GM23338 (cell line): Measurements from ENCODE around the gene DIRAS2. TPM values are rescaled to one million over a fixed set of nuclear protein-coding genes. Genes with fewer than 3 reads are reported as not detected.

ENCODE experiments used
- ATAC-seq: fragments of 200-7000 bp; cut with Tn5 transposase; 3 replicates; pipeline ENCODE4 v1.9.1; 2020
- DNase-seq: peaks from one replicate; pipeline ENCODE4 v3.0.0-alpha.2; 2015; ENCODE audit warnings: low spot score
- H2AFZ ChIP-seq: fragments of 200-600 bp; sonication (generic); 2 replicates; pipeline ENCODE4 v1.8.0; 2016; ENCODE audit warnings: antibody characterized with exemption, mild to moderate bottlenecking, moderate library complexity
- H3F3A ChIP-seq: fragments of 200-600 bp; sonication (generic); replicated peaks from 2 replicates; pipeline ENCODE4 v1.8.0; 2017; ENCODE audit warnings: antibody characterized with exemption, mixed run types, low read depth
- H3K27ac ChIP-seq: fragments of 200-600 bp; sonication (generic); 2 replicates; pipeline ENCODE4 v1.6.1; 2016; ENCODE audit warnings: low read depth
- H3K27me3 ChIP-seq: fragments of 200-600 bp; sonication (generic); 2 replicates; pipeline ENCODE4 v1.8.0; 2016; ENCODE audit warnings: mild to moderate bottlenecking, mixed run types, moderate library complexity; ENCODE audit not compliant: insufficient read depth
- H3K36me3 ChIP-seq: fragments of 200-600 bp; sonication (generic); 2 replicates; pipeline ENCODE4 v1.8.0; 2016; ENCODE audit warnings: mild to moderate bottlenecking; ENCODE audit not compliant: insufficient read depth
- H3K4me1 ChIP-seq: fragments of 200-600 bp; sonication (generic); 2 replicates; pipeline ENCODE4 v1.8.0; 2016; ENCODE audit warnings: mild to moderate bottlenecking, moderate library complexity; ENCODE audit not compliant: insufficient read depth
- H3K4me2 ChIP-seq: fragments of 200-600 bp; sonication (generic); 2 replicates; pipeline ENCODE4 v1.7.1; 2017; ENCODE audit warnings: mixed run types
- H3K4me3 ChIP-seq: fragments of 200-600 bp; sonication (generic); 2 replicates; pipeline ENCODE4 v1.6.1; 2016; ENCODE audit warnings: mixed run types
- H3K79me2 ChIP-seq: fragments of 200-600 bp; sonication (generic); replicated peaks from 2 replicates; pipeline ENCODE4 v1.8.0; 2017; ENCODE audit warnings: mild to moderate bottlenecking; ENCODE audit not compliant: insufficient read depth
- H3K9me2 ChIP-seq: fragments of 200-600 bp; sonication (generic); 2 replicates; pipeline ENCODE4 v1.8.0; 2017; ENCODE audit not compliant: insufficient read depth
- H4K20me1 ChIP-seq: fragments of 200-600 bp; sonication (generic); replicated peaks from 2 replicates; pipeline ENCODE4 v1.8.0; 2017; ENCODE audit warnings: mild to moderate bottlenecking; ENCODE audit not compliant: insufficient read depth
- H3K27ac Mint-ChIP-seq: 2 replicates; pipeline ENCODE4 v1.8.0; 2020; ENCODE audit warnings: inconsistent platforms, mild to moderate bottlenecking, moderate library complexity, mixed read lengths
- H3K27me3 Mint-ChIP-seq: 3 replicates; pipeline ENCODE4 v1.8.0; 2022; ENCODE audit warnings: low read depth, mild to moderate bottlenecking, moderate library complexity, mixed read lengths, inconsistent platforms; ENCODE audit not compliant: insufficient read depth, poor library complexity
- H3K36me3 Mint-ChIP-seq: 3 replicates; pipeline ENCODE4 v1.8.0; 2021; ENCODE audit warnings: low read depth, mild to moderate bottlenecking, inconsistent platforms, moderate library complexity, mixed read lengths
- H3K4me1 Mint-ChIP-seq: 3 replicates; pipeline ENCODE4 v1.8.0; 2020; ENCODE audit warnings: mild to moderate bottlenecking, inconsistent platforms, mixed read lengths
- H3K4me3 Mint-ChIP-seq: 3 replicates; pipeline ENCODE4 v1.8.0; 2021; ENCODE audit warnings: moderate library complexity, mild to moderate bottlenecking, inconsistent platforms, mixed read lengths
- H3K9me3 Mint-ChIP-seq: 3 replicates; pipeline ENCODE4 v1.8.0; 2020; ENCODE audit warnings: moderate library complexity, mild to moderate bottlenecking, inconsistent platforms, mixed read lengths
- CREB1 ChIP-seq: fragments of 250-450 bp; sonication (Bioruptor Pico); IDR thresholded peaks from 2 replicates; pipeline ENCODE4 v1.5.0; 2020; ENCODE audit warnings: low read depth, mild to moderate bottlenecking, moderate library complexity
- EZH2 ChIP-seq: fragments of 200-600 bp; sonication (generic); IDR thresholded peaks from one replicate; pipeline ENCODE4 v1.8.0; 2017; ENCODE audit warnings: antibody characterized with exemption, mild to moderate bottlenecking, low read depth; ENCODE audit not compliant: unreplicated experiment
- EZH2phosphoT487 ChIP-seq: fragments of 200-600 bp; sonication (generic); IDR thresholded peaks from one replicate; pipeline ENCODE4 v1.8.1; 2018; ENCODE audit warnings: antibody characterized with exemption; ENCODE audit not compliant: unreplicated experiment
- JUNB ChIP-seq: IDR thresholded peaks from one replicate; pipeline ENCODE4 v1.6.1; 2016; ENCODE audit warnings: antibody characterized with exemption; ENCODE audit not compliant: unreplicated experiment
- NANOG ChIP-seq: IDR thresholded peaks from 2 replicates; pipeline ENCODE4 v1.6.1; 2016; ENCODE audit warnings: antibody characterized with exemption, borderline replicate concordance
- POLR2AphosphoS5 ChIP-seq: IDR thresholded peaks from 2 replicates; pipeline ENCODE4 v1.6.1; 2016; ENCODE audit warnings: antibody characterized with exemption, low read depth
- STAT1 ChIP-seq: IDR thresholded peaks from one replicate; pipeline ENCODE4 v1.6.1; 2016; ENCODE audit warnings: antibody characterized with exemption; ENCODE audit not compliant: unreplicated experiment
- ZNF114 ChIP-seq: fragments of 250-450 bp; sonication (Bioruptor Pico); IDR thresholded peaks from 2 replicates; pipeline ENCODE4 v1.5.0; 2020; ENCODE audit warnings: mild to moderate bottlenecking, moderate library complexity
- ZNF331 ChIP-seq: fragments of 250-450 bp; sonication (Bioruptor Pico); IDR thresholded peaks from 2 replicates; pipeline ENCODE4 v1.5.0; 2020; ENCODE audit warnings: low read depth, mild to moderate bottlenecking, moderate library complexity
- polyA plus RNA-seq: library from polyadenylated mRNA; unstranded; fragments of >200 nt; fragmentation: Nextera tagmentation; extraction: Ambion mirVana; gene quantifications from 2 replicates; pipeline ENCODE4 v1.2.1, GENCODE V29; 2016
- total RNA-seq: library from RNA; depleted of rRNA; stranded (reverse); fragments of >200 nt; shearing (Covaris generic); gene quantifications from 2 replicates; pipeline ENCODE4 v1.2.3, GENCODE V29; 2014
- TF ChIP-seq, protein P1 (sequence below): IDR thresholded peaks from one replicate; pipeline ENCODE4 v1.6.1; 2018; ENCODE audit warnings: antibody characterized with exemption; ENCODE audit not compliant: unreplicated experiment
- TF ChIP-seq, protein P2 (sequence below): IDR thresholded peaks from 2 replicates; pipeline ENCODE4 v1.6.1; 2016; ENCODE audit warnings: antibody characterized with exemption
- TF ChIP-seq, protein P3 (sequence below), 2 experiments: fragments of 200-600 bp in 1 of 2; sonication (generic) in 1 of 2; conservative IDR thresholded peaks; 2 replicates each; pipeline versions ENCODE4 v1.5.1 to v1.6.1; 2016 to 2017; ENCODE audit warnings: antibody characterized with exemption in 2 of 2, low read depth in 2 of 2, mild to moderate bottlenecking in 2 of 2, moderate library complexity in 1 of 2
- TF ChIP-seq, protein P4 (sequence below): fragments of 250-450 bp; sonication (Bioruptor Pico); IDR thresholded peaks from 2 replicates; pipeline ENCODE4 v1.5.0; 2020; ENCODE audit warnings: mild to moderate bottlenecking, moderate library complexity

DIRAS2 gene
- total and polyA plus RNA-seq, 2 experiments from 2014 or later: 0.13 to 0.28 TPM

DNA sequence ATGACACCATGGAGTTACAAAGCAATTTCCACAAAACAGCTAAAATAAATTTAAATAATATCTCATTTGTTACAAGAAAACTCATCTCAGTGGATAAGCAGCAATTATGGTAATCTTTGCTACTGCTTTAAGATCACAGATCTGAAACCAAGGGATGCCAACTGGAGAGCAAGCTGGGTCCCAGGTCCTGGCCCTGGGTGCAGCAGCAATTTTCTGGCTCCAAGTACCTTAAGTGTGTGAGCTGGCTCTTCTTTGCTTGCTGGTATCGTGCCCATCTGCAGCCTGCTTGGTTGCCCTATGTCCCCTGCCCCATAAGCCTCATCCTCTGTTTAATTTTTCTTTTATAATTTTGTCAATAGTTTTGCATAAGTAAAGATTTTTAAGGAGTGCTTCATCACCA, 41.5 kb upstream of the DIRAS2 start:
- peaks cover 21% of the 10 kb centered on the region for H3K9me3 Mint-ChIP-seq
- ATAC-seq: no peak

More for the DNA sequence above, 41.5 kb upstream of the DIRAS2 start:
- Histone ChIP-seq H3K79me2 (no peaks in the 10 kb centered on the region), H3K9me2 (0 out of 2 replicates have a peak, but pooled peaks cover 4% of the 10 kb centered on the region), H2AFZ (no peak overlapping the region), H3F3A (no peaks in the 10 kb centered on the region), H3K4me3 (no peak overlapping the region), H3K36me3 (no peaks in the 10 kb centered on the region), H3K4me2 (no peak overlapping the region), H3K4me1 (no peaks in the 10 kb centered on the region), H4K20me1 (no peaks in the 10 kb centered on the region), H3K27me3 (no peaks in the 10 kb centered on the region), H3K27ac (no peak overlapping the region)
- no peak overlapping the region for H3K4me3 Mint-ChIP-seq
- no peaks in the 10 kb centered on the region; the same call in 2 of the 3 replicates for H3K36me3 Mint-ChIP-seq
- no peak overlapping the region for H3K27ac Mint-ChIP-seq
- no peak for TF ChIP-seq ZNF114 (CRISPR knock-in tag)
- TF ChIP-seq, protein P1, sequence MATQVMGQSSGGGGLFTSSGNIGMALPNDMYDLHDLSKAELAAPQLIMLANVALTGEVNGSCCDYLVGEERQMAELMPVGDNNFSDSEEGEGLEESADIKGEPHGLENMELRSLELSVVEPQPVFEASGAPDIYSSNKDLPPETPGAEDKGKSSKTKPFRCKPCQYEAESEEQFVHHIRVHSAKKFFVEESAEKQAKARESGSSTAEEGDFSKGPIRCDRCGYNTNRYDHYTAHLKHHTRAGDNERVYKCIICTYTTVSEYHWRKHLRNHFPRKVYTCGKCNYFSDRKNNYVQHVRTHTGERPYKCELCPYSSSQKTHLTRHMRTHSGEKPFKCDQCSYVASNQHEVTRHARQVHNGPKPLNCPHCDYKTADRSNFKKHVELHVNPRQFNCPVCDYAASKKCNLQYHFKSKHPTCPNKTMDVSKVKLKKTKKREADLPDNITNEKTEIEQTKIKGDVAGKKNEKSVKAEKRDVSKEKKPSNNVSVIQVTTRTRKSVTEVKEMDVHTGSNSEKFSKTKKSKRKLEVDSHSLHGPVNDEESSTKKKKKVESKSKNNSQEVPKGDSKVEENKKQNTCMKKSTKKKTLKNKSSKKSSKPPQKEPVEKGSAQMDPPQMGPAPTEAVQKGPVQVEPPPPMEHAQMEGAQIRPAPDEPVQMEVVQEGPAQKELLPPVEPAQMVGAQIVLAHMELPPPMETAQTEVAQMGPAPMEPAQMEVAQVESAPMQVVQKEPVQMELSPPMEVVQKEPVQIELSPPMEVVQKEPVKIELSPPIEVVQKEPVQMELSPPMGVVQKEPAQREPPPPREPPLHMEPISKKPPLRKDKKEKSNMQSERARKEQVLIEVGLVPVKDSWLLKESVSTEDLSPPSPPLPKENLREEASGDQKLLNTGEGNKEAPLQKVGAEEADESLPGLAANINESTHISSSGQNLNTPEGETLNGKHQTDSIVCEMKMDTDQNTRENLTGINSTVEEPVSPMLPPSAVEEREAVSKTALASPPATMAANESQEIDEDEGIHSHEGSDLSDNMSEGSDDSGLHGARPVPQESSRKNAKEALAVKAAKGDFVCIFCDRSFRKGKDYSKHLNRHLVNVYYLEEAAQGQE: no peak
- no peak for TF ChIP-seq JUNB
- no peak for TF ChIP-seq ZNF331 (CRISPR knock-in tag)
- no peak for TF ChIP-seq STAT1
- TF ChIP-seq POLR2AphosphoS5: no peak
- TF ChIP-seq, protein P2, sequence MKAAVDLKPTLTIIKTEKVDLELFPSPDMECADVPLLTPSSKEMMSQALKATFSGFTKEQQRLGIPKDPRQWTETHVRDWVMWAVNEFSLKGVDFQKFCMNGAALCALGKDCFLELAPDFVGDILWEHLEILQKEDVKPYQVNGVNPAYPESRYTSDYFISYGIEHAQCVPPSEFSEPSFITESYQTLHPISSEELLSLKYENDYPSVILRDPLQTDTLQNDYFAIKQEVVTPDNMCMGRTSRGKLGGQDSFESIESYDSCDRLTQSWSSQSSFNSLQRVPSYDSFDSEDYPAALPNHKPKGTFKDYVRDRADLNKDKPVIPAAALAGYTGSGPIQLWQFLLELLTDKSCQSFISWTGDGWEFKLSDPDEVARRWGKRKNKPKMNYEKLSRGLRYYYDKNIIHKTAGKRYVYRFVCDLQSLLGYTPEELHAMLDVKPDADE: no peak
- TF ChIP-seq CREB1 (CRISPR knock-in tag): no peak
- no peak for TF ChIP-seq EZH2
- TF ChIP-seq, protein P3, sequence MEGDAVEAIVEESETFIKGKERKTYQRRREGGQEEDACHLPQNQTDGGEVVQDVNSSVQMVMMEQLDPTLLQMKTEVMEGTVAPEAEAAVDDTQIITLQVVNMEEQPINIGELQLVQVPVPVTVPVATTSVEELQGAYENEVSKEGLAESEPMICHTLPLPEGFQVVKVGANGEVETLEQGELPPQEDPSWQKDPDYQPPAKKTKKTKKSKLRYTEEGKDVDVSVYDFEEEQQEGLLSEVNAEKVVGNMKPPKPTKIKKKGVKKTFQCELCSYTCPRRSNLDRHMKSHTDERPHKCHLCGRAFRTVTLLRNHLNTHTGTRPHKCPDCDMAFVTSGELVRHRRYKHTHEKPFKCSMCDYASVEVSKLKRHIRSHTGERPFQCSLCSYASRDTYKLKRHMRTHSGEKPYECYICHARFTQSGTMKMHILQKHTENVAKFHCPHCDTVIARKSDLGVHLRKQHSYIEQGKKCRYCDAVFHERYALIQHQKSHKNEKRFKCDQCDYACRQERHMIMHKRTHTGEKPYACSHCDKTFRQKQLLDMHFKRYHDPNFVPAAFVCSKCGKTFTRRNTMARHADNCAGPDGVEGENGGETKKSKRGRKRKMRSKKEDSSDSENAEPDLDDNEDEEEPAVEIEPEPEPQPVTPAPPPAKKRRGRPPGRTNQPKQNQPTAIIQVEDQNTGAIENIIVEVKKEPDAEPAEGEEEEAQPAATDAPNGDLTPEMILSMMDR (conservative IDR thresholded peaks at IDR 0.05; ENCODE audit: low read depth in 2 of 2): no peak
- TF ChIP-seq EZH2phosphoT487: no peak
- no peak for TF ChIP-seq NANOG
- TF ChIP-seq, protein P4, sequence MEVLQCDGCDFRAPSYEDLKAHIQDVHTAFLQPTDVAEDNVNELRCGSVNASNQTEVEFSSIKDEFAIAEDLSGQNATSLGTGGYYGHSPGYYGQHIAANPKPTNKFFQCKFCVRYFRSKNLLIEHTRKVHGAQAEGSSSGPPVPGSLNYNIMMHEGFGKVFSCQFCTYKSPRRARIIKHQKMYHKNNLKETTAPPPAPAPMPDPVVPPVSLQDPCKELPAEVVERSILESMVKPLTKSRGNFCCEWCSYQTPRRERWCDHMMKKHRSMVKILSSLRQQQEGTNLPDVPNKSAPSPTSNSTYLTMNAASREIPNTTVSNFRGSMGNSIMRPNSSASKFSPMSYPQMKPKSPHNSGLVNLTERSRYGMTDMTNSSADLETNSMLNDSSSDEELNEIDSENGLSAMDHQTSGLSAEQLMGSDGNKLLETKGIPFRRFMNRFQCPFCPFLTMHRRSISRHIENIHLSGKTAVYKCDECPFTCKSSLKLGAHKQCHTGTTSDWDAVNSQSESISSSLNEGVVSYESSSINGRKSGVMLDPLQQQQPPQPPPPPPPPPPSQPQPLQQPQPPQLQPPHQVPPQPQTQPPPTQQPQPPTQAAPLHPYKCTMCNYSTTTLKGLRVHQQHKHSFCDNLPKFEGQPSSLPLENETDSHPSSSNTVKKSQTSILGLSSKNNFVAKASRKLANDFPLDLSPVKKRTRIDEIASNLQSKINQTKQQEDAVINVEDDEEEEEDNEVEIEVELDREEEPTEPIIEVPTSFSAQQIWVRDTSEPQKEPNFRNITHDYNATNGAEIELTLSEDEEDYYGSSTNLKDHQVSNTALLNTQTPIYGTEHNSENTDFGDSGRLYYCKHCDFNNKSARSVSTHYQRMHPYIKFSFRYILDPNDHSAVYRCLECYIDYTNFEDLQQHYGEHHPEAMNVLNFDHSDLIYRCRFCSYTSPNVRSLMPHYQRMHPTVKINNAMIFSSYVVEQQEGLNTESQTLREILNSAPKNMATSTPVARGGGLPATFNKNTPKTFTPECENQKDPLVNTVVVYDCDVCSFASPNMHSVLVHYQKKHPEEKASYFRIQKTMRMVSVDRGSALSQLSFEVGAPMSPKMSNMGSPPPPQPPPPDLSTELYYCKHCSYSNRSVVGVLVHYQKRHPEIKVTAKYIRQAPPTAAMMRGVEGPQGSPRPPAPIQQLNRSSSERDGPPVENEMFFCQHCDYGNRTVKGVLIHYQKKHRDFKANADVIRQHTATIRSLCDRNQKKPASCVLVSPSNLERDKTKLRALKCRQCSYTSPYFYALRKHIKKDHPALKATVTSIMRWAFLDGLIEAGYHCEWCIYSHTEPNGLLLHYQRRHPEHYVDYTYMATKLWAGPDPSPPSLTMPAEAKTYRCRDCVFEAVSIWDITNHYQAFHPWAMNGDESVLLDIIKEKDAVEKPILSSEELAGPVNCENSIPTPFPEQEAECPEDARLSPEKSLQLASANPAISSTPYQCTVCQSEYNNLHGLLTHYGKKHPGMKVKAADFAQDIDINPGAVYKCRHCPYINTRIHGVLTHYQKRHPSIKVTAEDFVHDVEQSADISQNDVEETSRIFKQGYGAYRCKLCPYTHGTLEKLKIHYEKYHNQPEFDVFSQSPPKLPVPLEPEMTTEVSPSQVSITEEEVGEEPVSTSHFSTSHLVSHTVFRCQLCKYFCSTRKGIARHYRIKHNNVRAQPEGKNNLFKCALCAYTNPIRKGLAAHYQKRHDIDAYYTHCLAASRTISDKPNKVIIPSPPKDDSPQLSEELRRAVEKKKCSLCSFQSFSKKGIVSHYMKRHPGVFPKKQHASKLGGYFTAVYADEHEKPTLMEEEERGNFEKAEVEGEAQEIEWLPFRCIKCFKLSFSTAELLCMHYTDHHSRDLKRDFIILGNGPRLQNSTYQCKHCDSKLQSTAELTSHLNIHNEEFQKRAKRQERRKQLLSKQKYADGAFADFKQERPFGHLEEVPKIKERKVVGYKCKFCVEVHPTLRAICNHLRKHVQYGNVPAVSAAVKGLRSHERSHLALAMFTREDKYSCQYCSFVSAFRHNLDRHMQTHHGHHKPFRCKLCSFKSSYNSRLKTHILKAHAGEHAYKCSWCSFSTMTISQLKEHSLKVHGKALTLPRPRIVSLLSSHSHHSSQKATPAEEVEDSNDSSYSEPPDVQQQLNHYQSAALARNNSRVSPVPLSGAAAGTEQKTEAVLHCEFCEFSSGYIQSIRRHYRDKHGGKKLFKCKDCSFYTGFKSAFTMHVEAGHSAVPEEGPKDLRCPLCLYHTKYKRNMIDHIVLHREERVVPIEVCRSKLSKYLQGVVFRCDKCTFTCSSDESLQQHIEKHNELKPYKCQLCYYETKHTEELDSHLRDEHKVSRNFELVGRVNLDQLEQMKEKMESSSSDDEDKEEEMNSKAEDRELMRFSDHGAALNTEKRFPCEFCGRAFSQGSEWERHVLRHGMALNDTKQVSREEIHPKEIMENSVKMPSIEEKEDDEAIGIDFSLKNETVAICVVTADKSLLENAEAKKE (CRISPR knock-in tag): no peak
- no peaks in the 10 kb centered on the region for H3K27me3 Mint-ChIP-seq
- H3K4me1 Mint-ChIP-seq: 0 out of 3 replicates have a peak, but pooled peaks cover 4% of the 10 kb centered on the region
- no peak for DNase-seq
